Dedifferentiated amniotic fluid mesenchymal stem cell (primary cell): Measurements from ENCODE around the gene ZNF862.

Experiments
- DNase-seq: peaks from one replicate; pipeline ENCODE4 v3.0.0-alpha.2; 2016; ENCODE audit errors: extremely low spot score

Gene ZNF862

GRCh38 chr7:149866139-149866778 lies 28.1 kb downstream of the ZNF862 start:
- no peak for DNase-seq

- no peak for DNase-seq
Observed at GRCh38 chr7:149866779-149867447, 28.7 kb downstream of the ZNF862 start.

- no peak for DNase-seq
Observed at GRCh38 chr7:149867762-149868622, 29.8 kb downstream of the ZNF862 start.

- no peak for DNase-seq
Observed at GRCh38 chr7:149868623-149869290, 30.6 kb downstream of the ZNF862 start.

GRCh38 chr7:149869291-149869650 lies 31.1 kb downstream of the ZNF862 start:
- no peak for DNase-seq

GRCh38 chr7:149869867-149870266 lies 31.7 kb downstream of the ZNF862 start:
- DNase-seq: no peak

GRCh38 chr7:149870274-149870673 lies 32.1 kb downstream of the ZNF862 start:
- DNase-seq: no peak

GRCh38 chr7:149870701-149871483 lies 32.7 kb downstream of the ZNF862 start:
- DNase-seq: no peak

GRCh38 chr7:149871576-149871975 lies 33.4 kb downstream of the ZNF862 start:
- no peak for DNase-seq

GRCh38 chr7:149872419-149873073 lies 34.4 kb downstream of the ZNF862 start:
- DNase-seq: peak; percentile 65

- peak; percentile 90 for DNase-seq
Observed at GRCh38 chr7:149873074-149873969, 35.1 kb downstream of the ZNF862 start, which contains the start of gene ATP6V0E2. ATP6V0E2 (plus strand) TSS chr7:149873969; CDS start chr7:149874066, 97 bp downstream.

GRCh38 chr7:149873970-149874643 lies 35.9 kb downstream of the ZNF862 start:
- no peak for DNase-seq

GRCh38 chr7:149874644-149875028 lies 36.5 kb downstream of the ZNF862 start:
- no peak for DNase-seq

GRCh38 chr7:149875396-149875795 lies 37.2 kb downstream of the ZNF862 start:
- DNase-seq: no peak

- no peak for DNase-seq
Observed at GRCh38 chr7:149877890-149878522, 39.8 kb downstream of the ZNF862 start.

GRCh38 chr7:149878523-149878921 lies 40.3 kb downstream of the ZNF862 start:
- DNase-seq: no peak

GRCh38 chr7:149879271-149879743 lies 41.1 kb downstream of the ZNF862 start:
- no peak for DNase-seq
